ENCODE measurements around the gene GSTM2.

The GSTM2 gene

GRCh38 chr1:109714661-109715372 lies 47.0 kb downstream of the GSTM2 start:
- DNase-seq (ENCODE audit: low read depth in 2 of 2), result no peak

DNA sequence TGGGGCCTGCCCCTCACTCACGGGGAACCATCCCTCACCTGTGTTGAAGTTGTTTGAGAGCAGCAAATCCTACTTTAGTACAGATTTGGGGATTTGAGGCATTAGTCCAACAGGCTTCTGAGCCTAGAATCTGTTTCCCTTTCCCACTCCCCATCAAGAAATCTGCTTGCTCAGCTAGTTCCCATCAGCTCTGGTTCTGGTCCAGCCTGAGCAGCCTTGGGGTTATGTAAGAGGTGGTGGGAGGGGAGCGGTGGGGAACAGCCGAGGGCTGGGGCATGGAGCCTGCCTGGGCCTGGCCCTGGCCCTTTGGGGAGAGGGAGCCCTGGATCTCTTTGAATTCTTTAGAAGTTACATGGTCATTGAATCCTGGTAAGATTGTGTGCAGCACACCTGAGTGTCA lies 48.3 kb downstream of the GSTM2 start:
- no peak for DNase-seq (ENCODE audit: low read depth in 2 of 2)

GRCh38 chr1:109716570-109717090 lies 48.8 kb downstream of the GSTM2 start:
- DNase-seq (ENCODE audit: low read depth in 2 of 2), result no peak

GRCh38 chr1:109717729-109718128 lies 49.9 kb downstream of the GSTM2 start:
- DNase-seq (ENCODE audit: low read depth in 2 of 2), result no peak

GRCh38 chr1:109718495-109718894 lies 50.6 kb downstream of the GSTM2 start:
- DNase-seq (ENCODE audit: low read depth in 2 of 2), result no peak

- DNase-seq (ENCODE audit: low read depth in 2 of 2), result no peak
Observed at GRCh38 chr1:109719337-109719837, 51.5 kb downstream of the GSTM2 start.

- no peak for DNase-seq (ENCODE audit: low read depth in 2 of 2)
Observed at GRCh38 chr1:109721042-109721441, 53.2 kb downstream of the GSTM2 start.

- no peak for DNase-seq (ENCODE audit: low read depth in 2 of 2)
Observed at GRCh38 chr1:109721971-109722370, 54.1 kb downstream of the GSTM2 start.

GRCh38 chr1:109722908-109723691 lies 55.2 kb downstream of the GSTM2 start:
- peak in 1 of 2 experiments; percentile 15 for DNase-seq (ENCODE audit: low read depth in 2 of 2)
